Astrocyte (in vitro differentiated cells and primary cell): ENCODE measurements around the gene NMNAT3. TPM values are rescaled to one million over a fixed set of nuclear protein-coding genes. Genes with fewer than 3 reads are reported as not detected.

Source experiments
- DNase-seq: peaks from one replicate; pipeline ENCODE4 v3.0.0-alpha.2; 2010; ENCODE audit warnings: low read depth
- FAIRE-seq: peaks from 2 replicates; lab custom pipeline; 2011; peaks lifted over from hg19 to GRCh38; lab: Jason Lieb, UNC
- H2AFZ ChIP-seq: 2 replicates; pipeline ENCODE4 v1.6.0; 2012; ENCODE audit warnings: low read depth, low read length, inconsistent platforms
- H3K27ac ChIP-seq: 2 replicates; pipeline ENCODE4 v1.5.1; 2011; ENCODE audit warnings: low read depth, low read length, inconsistent platforms
- H3K27me3 ChIP-seq: 2 replicates; pipeline ENCODE4 v1.6.0; 2011; ENCODE audit warnings: low read length, inconsistent platforms; ENCODE audit not compliant: insufficient read depth
- H3K36me3 ChIP-seq: 2 replicates; pipeline ENCODE4 v1.5.1; 2011; ENCODE audit warnings: low read length, inconsistent platforms; ENCODE audit not compliant: insufficient read depth
- H3K4me1 ChIP-seq: 2 replicates; pipeline ENCODE4 v1.5.1; 2011; ENCODE audit warnings: low read length, inconsistent platforms; ENCODE audit not compliant: insufficient read depth
- H3K4me2 ChIP-seq: 2 replicates; pipeline ENCODE4 v1.6.0; 2012; ENCODE audit warnings: low read length, inconsistent platforms
- H3K4me3 ChIP-seq: 2 replicates; pipeline ENCODE4 v1.5.1; 2011; ENCODE audit warnings: low read depth, mild to moderate bottlenecking, low read length, inconsistent platforms; ENCODE audit not compliant: insufficient read depth
- H3K79me2 ChIP-seq: 2 replicates; pipeline ENCODE4 v1.6.0; 2012; ENCODE audit warnings: mild to moderate bottlenecking, low read length, inconsistent platforms; ENCODE audit not compliant: insufficient read depth
- H3K9ac ChIP-seq: 2 replicates; pipeline ENCODE4 v1.6.0; 2012; ENCODE audit warnings: mild to moderate bottlenecking, low read length, inconsistent platforms
- H3K9me3 ChIP-seq: 2 replicates; pipeline ENCODE4 v1.5.1; 2012; ENCODE audit warnings: low read depth, mild to moderate bottlenecking, low read length, inconsistent platforms; ENCODE audit not compliant: insufficient read depth
- H4K20me1 ChIP-seq: 2 replicates; pipeline ENCODE4 v1.6.0; 2012; ENCODE audit warnings: low read length, inconsistent platforms; ENCODE audit not compliant: insufficient read depth
- H3K27ac Mint-ChIP-seq: one replicate; pipeline ENCODE4 v1.8.0; 2021; ENCODE audit warnings: mild to moderate bottlenecking, mixed read lengths; ENCODE audit not compliant: unreplicated experiment
- H3K27me3 Mint-ChIP-seq: one replicate; pipeline ENCODE4 v1.8.0; 2021; ENCODE audit warnings: low read depth, mixed read lengths; ENCODE audit not compliant: unreplicated experiment
- H3K36me3 Mint-ChIP-seq: one replicate; pipeline ENCODE4 v1.8.0; 2021; ENCODE audit warnings: low read depth, mixed read lengths; ENCODE audit not compliant: unreplicated experiment
- H3K4me1 Mint-ChIP-seq: one replicate; pipeline ENCODE4 v1.8.0; 2021; ENCODE audit warnings: low read depth, mixed read lengths; ENCODE audit not compliant: unreplicated experiment
- H3K4me3 Mint-ChIP-seq: one replicate; pipeline ENCODE4 v1.8.0; 2021; ENCODE audit warnings: mild to moderate bottlenecking, moderate library complexity, mixed read lengths; ENCODE audit not compliant: unreplicated experiment
- H3K9me3 Mint-ChIP-seq: one replicate; pipeline ENCODE4 v1.8.0; 2021; ENCODE audit warnings: mild to moderate bottlenecking, mixed read lengths; ENCODE audit not compliant: unreplicated experiment
- EZH2 ChIP-seq: IDR thresholded peaks from 2 replicates; pipeline ENCODE4 v1.6.1; 2012; ENCODE audit warnings: mild to moderate bottlenecking, low read length, inconsistent platforms; ENCODE audit not compliant: insufficient read depth
- total RNA-seq: library from RNA; stranded (reverse); gene quantifications from 2 replicates; pipeline ENCODE4 v1.2.1, GENCODE V29; 2021
- TF ChIP-seq, protein P1 (sequence below): IDR thresholded peaks from 2 replicates; pipeline ENCODE4 v1.5.1; 2011; ENCODE audit warnings: low read depth, mild to moderate bottlenecking, inconsistent platforms, low read length, moderate library complexity; ENCODE audit not compliant: insufficient read depth

The NMNAT3 gene
- total RNA-seq, 1 donor from 2014 or later: 1.3 TPM

DNA sequence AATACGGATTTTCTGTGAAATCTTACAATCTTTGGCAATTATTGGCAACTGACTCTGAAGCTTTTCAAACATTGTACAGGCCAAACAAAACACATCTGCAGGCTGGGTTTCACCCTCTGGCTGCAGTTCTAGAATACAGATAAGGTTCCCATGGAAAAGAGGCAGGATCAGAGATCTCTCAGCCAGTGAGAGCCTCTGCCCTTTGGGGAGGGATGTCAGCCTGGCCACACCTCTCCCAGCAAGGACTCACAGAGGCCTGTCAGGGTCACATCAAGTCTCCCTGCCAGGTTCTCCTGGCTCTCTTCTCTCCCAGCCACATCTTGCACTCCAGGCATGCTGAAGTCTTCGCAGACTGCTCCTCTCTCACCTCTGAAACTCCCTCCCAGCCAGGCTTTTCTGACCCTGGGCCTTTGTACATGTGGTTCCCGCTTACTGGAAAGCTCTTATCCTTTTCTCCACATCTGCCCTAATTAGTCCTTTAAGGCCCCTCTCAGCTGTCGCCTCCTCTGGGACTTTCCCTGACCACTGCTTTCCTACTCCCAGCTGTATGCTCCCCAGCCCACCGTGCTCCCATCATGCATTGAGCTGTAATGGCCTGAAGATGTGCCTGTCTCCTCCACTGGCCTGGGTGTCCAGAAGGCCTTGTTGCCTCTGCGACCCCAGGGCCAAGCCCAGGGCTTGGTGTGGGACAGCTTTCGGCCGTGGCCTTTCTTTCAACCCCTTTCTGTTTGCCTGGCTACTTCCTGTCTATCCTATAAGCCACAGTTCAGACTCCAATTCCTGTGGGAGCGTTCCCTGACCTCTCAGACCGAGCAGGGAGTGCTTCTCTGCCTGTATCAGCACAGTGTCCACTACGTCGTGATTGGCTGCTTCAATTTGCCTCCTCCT is 142.5 kb downstream of the NMNAT3 start:
- FAIRE-seq: no peak
- H3K27ac Mint-ChIP-seq: peak overlapping the region; percentile 47
- H3K4me1 Mint-ChIP-seq: peaks cover 24% of the 10 kb centered on the region

GRCh38 chr3:139534455-139534812 is 143.3 kb downstream of the NMNAT3 start:
- Histone ChIP-seq H3K4me1 (peaks cover 74% of the 10 kb centered on the region), H3K9me3 (no peaks in the 10 kb centered on the region), H3K79me2 (peaks cover 75% of the 10 kb centered on the region), H3K9ac (peak overlapping the region; percentile 96), H2AFZ (no peak overlapping the region), H4K20me1 (peaks cover 23% of the 10 kb centered on the region), H3K4me2 (peak overlapping the region; percentile 95), H3K27me3 (no peaks in the 10 kb centered on the region), H3K4me3 (peak overlapping the region; percentile 46), H3K36me3 (peaks cover 17% of the 10 kb centered on the region), H3K27ac (peak overlapping the region; percentile 95)
- Mint-ChIP-seq H3K27ac (peak overlapping the region; percentile 78), H3K9me3 (peaks cover 19% of the 10 kb centered on the region), H3K4me3 (no peak overlapping the region), H3K36me3 (peaks cover 12% of the 10 kb centered on the region), H3K4me1 (peaks cover 24% of the 10 kb centered on the region), H3K27me3 (no peaks in the 10 kb centered on the region)
- TF ChIP-seq, protein P1, sequence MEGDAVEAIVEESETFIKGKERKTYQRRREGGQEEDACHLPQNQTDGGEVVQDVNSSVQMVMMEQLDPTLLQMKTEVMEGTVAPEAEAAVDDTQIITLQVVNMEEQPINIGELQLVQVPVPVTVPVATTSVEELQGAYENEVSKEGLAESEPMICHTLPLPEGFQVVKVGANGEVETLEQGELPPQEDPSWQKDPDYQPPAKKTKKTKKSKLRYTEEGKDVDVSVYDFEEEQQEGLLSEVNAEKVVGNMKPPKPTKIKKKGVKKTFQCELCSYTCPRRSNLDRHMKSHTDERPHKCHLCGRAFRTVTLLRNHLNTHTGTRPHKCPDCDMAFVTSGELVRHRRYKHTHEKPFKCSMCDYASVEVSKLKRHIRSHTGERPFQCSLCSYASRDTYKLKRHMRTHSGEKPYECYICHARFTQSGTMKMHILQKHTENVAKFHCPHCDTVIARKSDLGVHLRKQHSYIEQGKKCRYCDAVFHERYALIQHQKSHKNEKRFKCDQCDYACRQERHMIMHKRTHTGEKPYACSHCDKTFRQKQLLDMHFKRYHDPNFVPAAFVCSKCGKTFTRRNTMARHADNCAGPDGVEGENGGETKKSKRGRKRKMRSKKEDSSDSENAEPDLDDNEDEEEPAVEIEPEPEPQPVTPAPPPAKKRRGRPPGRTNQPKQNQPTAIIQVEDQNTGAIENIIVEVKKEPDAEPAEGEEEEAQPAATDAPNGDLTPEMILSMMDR: no peak
- TF ChIP-seq EZH2: no peak
- DNase-seq: peak; percentile 93
- FAIRE-seq: no peak

More for the DNA sequence above, 142.5 kb downstream of the NMNAT3 start:
- TF ChIP-seq, protein P1: no peak
- TF ChIP-seq EZH2: no peak
- H3K79me2 ChIP-seq: peaks cover 73% of the 10 kb centered on the region
- H3K36me3 ChIP-seq: peaks cover 16% of the 10 kb centered on the region
- Mint-ChIP-seq H3K4me3 (no peak overlapping the region), H3K36me3 (peaks cover 12% of the 10 kb centered on the region), H3K9me3 (peaks cover 19% of the 10 kb centered on the region), H3K27me3 (no peaks in the 10 kb centered on the region)
- peak overlapping the region; percentile 96 for H3K9ac ChIP-seq
- DNase-seq: peak; percentile 92
- peaks cover 17% of the 10 kb centered on the region for H4K20me1 ChIP-seq
- H3K27me3 ChIP-seq: no peaks in the 10 kb centered on the region
- peak overlapping the region; percentile 95 for H3K4me2 ChIP-seq
- peaks cover 74% of the 10 kb centered on the region for H3K4me1 ChIP-seq
- no peaks in the 10 kb centered on the region for H3K9me3 ChIP-seq
- no peak overlapping the region for H2AFZ ChIP-seq
- peak overlapping the region; percentile 46 for H3K4me3 ChIP-seq
- H3K27ac ChIP-seq: peak overlapping the region; percentile 95
